H9 (cell line): ENCODE measurements around the gene ERICH4. TPM values are rescaled to one million over a fixed set of nuclear protein-coding genes. Genes with fewer than 3 reads are reported as not detected.

Experiments
- DNase-seq: peaks from one replicate; pipeline ENCODE4 v3.0.0-alpha.2; 2017
- H2AFZ ChIP-seq: one replicate; pipeline ENCODE4 v1.6.1; 2013; ENCODE audit warnings: mild to moderate bottlenecking, low read length, control low read depth, moderate library complexity
- H2AK5ac ChIP-seq: 2 replicates; pipeline ENCODE4 v1.6.1; 2013; ENCODE audit warnings: low read length, control low read depth, mixed read lengths; ENCODE audit not compliant: insufficient read length
- H2BK120ac ChIP-seq: one replicate; pipeline ENCODE4 v1.6.1; 2013; ENCODE audit warnings: low read depth, mild to moderate bottlenecking, low read length, control low read depth, inconsistent platforms; ENCODE audit not compliant: poor library complexity, severe bottlenecking
- H2BK12ac ChIP-seq: 2 replicates; pipeline ENCODE4 v1.6.1; 2013; ENCODE audit warnings: low read length, control low read depth, mixed read lengths, low read depth; ENCODE audit not compliant: insufficient read length
- H2BK15ac ChIP-seq: 2 replicates; pipeline ENCODE4 v1.6.1; 2013; ENCODE audit warnings: low read depth, low read length, control low read depth
- H2BK20ac ChIP-seq: one replicate; pipeline ENCODE4 v1.6.1; 2013; ENCODE audit warnings: low read depth, mild to moderate bottlenecking, low read length, control low read depth, inconsistent platforms; ENCODE audit not compliant: poor library complexity, severe bottlenecking
- H2BK5ac ChIP-seq: 2 replicates; pipeline ENCODE4 v1.6.1; 2013; ENCODE audit warnings: low read length, control low read depth, mixed read lengths; ENCODE audit not compliant: insufficient read length
- H3K14ac ChIP-seq: 2 replicates; pipeline ENCODE4 v1.6.1; 2013; ENCODE audit warnings: low read length, control low read depth; ENCODE audit not compliant: insufficient read depth
- H3K18ac ChIP-seq: 2 replicates; pipeline ENCODE4 v1.6.1; 2013; ENCODE audit warnings: low read depth, mild to moderate bottlenecking, mixed read lengths, low read length, control low read depth; ENCODE audit not compliant: insufficient read length
- H3K23ac ChIP-seq: 2 replicates; pipeline ENCODE4 v1.6.1; 2013; ENCODE audit warnings: low read length, control low read depth, mixed read lengths, low read depth; ENCODE audit not compliant: insufficient read length
- H3K23me2 ChIP-seq: 2 replicates; pipeline ENCODE4 v1.6.1; 2013; ENCODE audit warnings: low read depth, mild to moderate bottlenecking, mixed read lengths, low read length, control low read depth; ENCODE audit not compliant: insufficient read length, poor library complexity, severe bottlenecking
- H3K27ac ChIP-seq: 2 replicates; pipeline ENCODE4 v1.5.1; 2013; ENCODE audit warnings: low read length, control low read depth, mixed read lengths, low read depth; ENCODE audit not compliant: insufficient read length
- H3K27me3 ChIP-seq: 2 replicates; pipeline ENCODE4 v1.6.1; 2013; ENCODE audit warnings: low read length, control low read depth, inconsistent platforms; ENCODE audit not compliant: insufficient read depth
- H3K4ac ChIP-seq: 2 replicates; pipeline ENCODE4 v1.6.1; 2013; ENCODE audit warnings: low read depth, mild to moderate bottlenecking, control low read depth, inconsistent platforms, low read length, moderate library complexity
- H3K4me1 ChIP-seq: 2 replicates; pipeline ENCODE4 v1.6.1; 2013; ENCODE audit warnings: low read length, control low read depth, inconsistent platforms; ENCODE audit not compliant: insufficient read depth
- H3K4me2 ChIP-seq: 2 replicates; pipeline ENCODE4 v1.6.1; 2013; ENCODE audit warnings: low read length, control low read depth, mixed read lengths; ENCODE audit not compliant: insufficient read length, insufficient read depth
- H3K56ac ChIP-seq: 2 replicates; pipeline ENCODE4 v1.6.1; 2013; ENCODE audit warnings: low read depth, mild to moderate bottlenecking, mixed read lengths, low read length, control low read depth; ENCODE audit not compliant: insufficient read length
- H3K79me1 ChIP-seq: 2 replicates; pipeline ENCODE4 v1.6.1; 2013; ENCODE audit warnings: low read depth, mild to moderate bottlenecking, moderate library complexity, low read length, control low read depth, inconsistent platforms; ENCODE audit not compliant: insufficient read depth, poor library complexity, severe bottlenecking
- H3K79me2 ChIP-seq: 2 replicates; pipeline ENCODE4 v1.6.1; 2013; ENCODE audit warnings: low read length, control low read depth, inconsistent platforms; ENCODE audit not compliant: insufficient read depth
- H3K9ac ChIP-seq: 2 replicates; pipeline ENCODE4 v1.6.1; 2013; ENCODE audit warnings: low read length, control low read depth, mixed read lengths; ENCODE audit not compliant: insufficient read length; ENCODE audit errors: extremely low read depth
- H3K9me3 ChIP-seq: one replicate; pipeline ENCODE4 v1.6.1; 2013; ENCODE audit warnings: low read depth, low read length, inconsistent platforms; ENCODE audit not compliant: control insufficient read depth
- H3T11ph ChIP-seq: one replicate; pipeline ENCODE4 v1.6.1; 2013; ENCODE audit warnings: mild to moderate bottlenecking, low read length, control low read depth, inconsistent platforms
- H4K20me1 ChIP-seq: one replicate; pipeline ENCODE4 v1.6.1; 2013; ENCODE audit not compliant: control insufficient read depth, insufficient read length, insufficient read depth
- H4K5ac ChIP-seq: 2 replicates; pipeline ENCODE4 v1.6.1; 2013; ENCODE audit warnings: low read depth, mild to moderate bottlenecking, mixed read lengths, low read length, control low read depth; ENCODE audit not compliant: insufficient read length
- H4K8ac ChIP-seq: replicated peaks from 2 replicates; pipeline ENCODE4 v1.6.1; 2013; ENCODE audit warnings: low read length, control low read depth, mixed read lengths, low read depth; ENCODE audit not compliant: insufficient read length
- H4K91ac ChIP-seq: 2 replicates; pipeline ENCODE4 v1.6.1; 2013; ENCODE audit warnings: low read depth, mild to moderate bottlenecking, moderate library complexity, mixed read lengths, low read length, control low read depth; ENCODE audit not compliant: insufficient read length
- H3K27ac Mint-ChIP-seq, 3 experiments: 2 replicates in 2 of 3; 3 replicates in 1 of 3; pipeline ENCODE4 v1.8.0; 2020 to 2021; ENCODE audit warnings: mixed read lengths in 3 of 3, mild to moderate bottlenecking in 1 of 3, moderate library complexity in 1 of 3
- H3K27me3 Mint-ChIP-seq: 2 replicates; pipeline ENCODE4 v1.8.0; 2021; ENCODE audit warnings: low read depth, mild to moderate bottlenecking, moderate library complexity, mixed read lengths
- H3K36me3 Mint-ChIP-seq, 3 experiments: 2 replicates in 2 of 3; 3 replicates in 1 of 3; pipeline ENCODE4 v1.8.0; 2020 to 2021; ENCODE audit warnings: low read depth in 3 of 3, mixed read lengths in 3 of 3; ENCODE audit not compliant: insufficient read depth in 1 of 3
- H3K4me1 Mint-ChIP-seq, 2 experiments: 2 replicates each; pipeline ENCODE4 v1.8.0; 2020; ENCODE audit warnings: mixed read lengths in 2 of 2
- H3K4me3 Mint-ChIP-seq, 2 experiments: 2 replicates in 1 of 2; 3 replicates in 1 of 2; pipeline ENCODE4 v1.8.0; 2020 to 2021; ENCODE audit warnings: mild to moderate bottlenecking in 2 of 2, mixed read lengths in 2 of 2, moderate library complexity in 1 of 2
- H3K9me3 Mint-ChIP-seq, 2 experiments: 2 replicates in 1 of 2; 3 replicates in 1 of 2; pipeline ENCODE4 v1.8.0; 2020; ENCODE audit warnings: mild to moderate bottlenecking in 2 of 2, mixed read lengths in 2 of 2, moderate library complexity in 1 of 2
- CTCF ChIP-seq: fragments of 200-600 bp; sonication (generic); conservative IDR thresholded peaks from 3 replicates; pipeline ENCODE4 v1.8.0; 2021; ENCODE audit warnings: antibody characterized with exemption, mild to moderate bottlenecking
- WGBS: extraction: QIAGEN DNeasy Blood & Tissue Kit; methylation state at CpG from one replicate; pipeline ENCODE4 v1.1.7; 2013; ENCODE audit warnings: missing lambda C conversion rate, low lambda C conversion rate, mixed read lengths; ENCODE audit not compliant: insufficient read length; ENCODE audit errors: extremely low coverage; 5-methylcytosine and 5-hydroxymethylcytosine counted together
- total RNA-seq: library from RNA; stranded (reverse); gene quantifications from 2 replicates; pipeline ENCODE4 v1.2.1, GENCODE V29; 2021

ERICH4 gene
- total RNA-seq, 1 experiment from 2014 or later: not detected

GRCh38 chr19:41407271-41407670 is 35.7 kb upstream of the ERICH4 start:
- Histone ChIP-seq H3K27me3 (no peaks in the 10 kb centered on the region), H4K8ac (no peak overlapping the region), H3K4me1 (no peaks in the 10 kb centered on the region; the same call in 1 of the 2 replicates), H2BK15ac (no peak overlapping the region), H3K9ac (no peak overlapping the region), H2AK5ac (no peak overlapping the region), H3T11ph (no peak overlapping the region), H2BK120ac (no peak overlapping the region), H3K14ac (no peak overlapping the region), H3K9me3 (no peaks in the 10 kb centered on the region), H3K79me1 (no peaks in the 10 kb centered on the region), H3K56ac (no peak overlapping the region), H4K5ac (no peak overlapping the region), H3K23me2 (no peaks in the 10 kb centered on the region), H2BK12ac (no peak overlapping the region), H3K79me2 (no peaks in the 10 kb centered on the region), H3K4me2 (no peak overlapping the region), H2BK20ac (no peak overlapping the region), H4K91ac (no peak overlapping the region), H2BK5ac (no peak overlapping the region), H3K18ac (no peak overlapping the region), H3K27ac (peak overlapping the region; percentile 24), H2AFZ (no peak overlapping the region), H4K20me1 (peaks cover 3% of the 10 kb centered on the region), H3K4ac (no peak overlapping the region), H3K23ac (no peak overlapping the region)
- H3K27me3 Mint-ChIP-seq: no peaks in the 10 kb centered on the region
- peaks cover 7 to 18% of the 10 kb centered on the region in 2 experiments for H3K4me1 Mint-ChIP-seq
- H3K27ac Mint-ChIP-seq: peak overlapping the region; percentile 38 to 95 (median 62)
- H3K9me3 Mint-ChIP-seq: no peaks in the 10 kb centered on the region
- no peak for TF ChIP-seq CTCF
- H3K4me3 Mint-ChIP-seq: no peak overlapping the region; a peak in 1 of 5 replicates
- WGBS: no CpG with 5 or more reads among the region's 4 CpGs
- DNase-seq: peak; percentile 67
- peaks cover 0 to 4% (median 4%) of the 10 kb centered on the region in 3 experiments; a peak in 2 of 7 replicates for H3K36me3 Mint-ChIP-seq
